SH-SY5Y (cell line): ENCODE data around the gene CUL7.

Experiments used
- GATA2 ChIP-seq: IDR thresholded peaks from 2 replicates; pipeline ENCODE4 v1.6.1; 2011; ENCODE audit warnings: mild to moderate bottlenecking, low read depth, low read length
- GATA3 ChIP-seq: IDR thresholded peaks from 2 replicates; pipeline ENCODE4 v1.6.1; 2011; ENCODE audit warnings: low read depth, mild to moderate bottlenecking, low read length, moderate library complexity

DNA sequence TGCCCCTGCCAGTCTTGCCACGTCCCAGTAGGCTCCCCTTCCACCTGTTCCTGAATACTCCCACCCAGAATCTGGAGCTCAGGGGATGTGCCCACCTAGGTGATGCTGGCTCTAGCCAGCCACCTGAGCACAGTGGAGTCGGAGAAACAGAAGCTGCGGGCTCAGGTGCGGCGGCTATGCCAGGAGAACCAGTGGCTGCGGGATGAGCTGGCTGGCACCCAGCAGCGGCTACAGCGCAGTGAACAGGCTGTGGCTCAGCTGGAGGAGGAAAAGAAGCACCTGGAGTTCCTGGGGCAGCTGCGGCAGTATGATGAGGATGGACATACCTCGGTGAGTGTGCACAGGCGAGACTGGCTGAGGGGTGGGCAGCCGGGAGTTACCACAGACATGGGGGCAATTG, 9.2 kb upstream of the CUL7 start:
- TF ChIP-seq GATA2 (no peak), GATA3 (no peak)
